Measurements from ENCODE around the gene WDR20.
"Not testable (repeated sequence)": the region's sequence is repeated elsewhere in the genome, so short reads cannot be mapped to it uniquely, and the experiment has no call there.

WDR20 gene

GRCh38 chr14:102241147-102241546, 101.5 kb downstream of the WDR20 start:
- no peak for DNase-seq

GRCh38 chr14:102243795-102244194, 104.1 kb downstream of the WDR20 start:
- DNase-seq, result not testable (repeated sequence)

- DNase-seq, result no peak
Measured at GRCh38 chr14:102246071-102246470, 106.4 kb downstream of the WDR20 start.

- DNase-seq, result no peak
Measured at GRCh38 chr14:102248121-102248520, 108.4 kb downstream of the WDR20 start.

GRCh38 chr14:102249041-102249440, 109.3 kb downstream of the WDR20 start:
- no peak for DNase-seq

- no peak for DNase-seq
Measured at GRCh38 chr14:102249981-102250380, 110.3 kb downstream of the WDR20 start.

- DNase-seq, result no peak
Measured at GRCh38 chr14:102250636-102251035, 110.9 kb downstream of the WDR20 start.

GRCh38 chr14:102251161-102251560, 111.5 kb downstream of the WDR20 start:
- DNase-seq, result no peak

- DNase-seq, result no peak
Measured at GRCh38 chr14:102252834-102253801, 113.4 kb downstream of the WDR20 start.

- DNase-seq, result no peak
Measured at GRCh38 chr14:102255401-102256190, 115.9 kb downstream of the WDR20 start.

GRCh38 chr14:102256716-102257115, 117.0 kb downstream of the WDR20 start:
- no peak for DNase-seq

- DNase-seq, result no peak
Measured at GRCh38 chr14:102258136-102258535, 118.4 kb downstream of the WDR20 start.

Data from stimulated activated CD4-positive, alpha-beta T cell treated with anti-CD3 and anti-CD28 coated beads, Interleukin-4, amount 100 ng/mL, for 24 hours (primary cell).